ENCODE data around the gene BAAT.

DNA sequence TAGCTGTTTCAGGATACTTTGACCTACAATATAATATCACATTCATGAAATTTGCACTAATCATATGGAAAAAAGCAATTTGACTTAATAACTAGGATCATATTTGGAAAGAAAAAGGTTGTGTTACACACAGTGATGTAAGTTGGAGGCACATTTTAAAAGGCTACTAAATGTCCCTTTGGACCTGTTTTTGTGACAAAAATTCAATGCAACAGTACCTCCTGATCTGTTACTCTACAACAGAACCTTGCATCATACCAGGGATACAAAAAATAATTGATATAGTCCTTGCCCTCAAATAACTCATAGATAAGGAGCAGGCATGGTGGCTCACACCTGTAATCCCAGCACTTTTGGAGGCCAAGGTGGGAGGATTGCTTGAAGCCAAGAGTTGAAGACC is 67.1 kb downstream of the BAAT start:
- TF ChIP-seq EP300 (IDR thresholded peaks at IDR 0.05; ENCODE audit: low read length) (no peak), JUND (IDR thresholded peaks at IDR 0.05; ENCODE audit: borderline replicate concordance, low read depth, low read length) (no peak), JUND (tag; IDR thresholded peaks at IDR 0.05; ENCODE audit: borderline replicate concordance, low read depth, low read length) (no peak), ILK (tag; IDR thresholded peaks at IDR 0.05; ENCODE audit: borderline replicate concordance, low read depth) (no peak), PHF21A (IDR thresholded peaks at IDR 0.05; ENCODE audit: borderline replicate concordance, low read depth) (no peak), ZSCAN32 (CRISPR knock-in tag; IDR thresholded peaks at IDR 0.05) (no peak), ZNF263 (CRISPR knock-in tag; IDR thresholded peaks at IDR 0.05; ENCODE audit: borderline replicate concordance) (no peak), ATF4 (CRISPR knock-in tag; IDR thresholded peaks at IDR 0.05) (no peak), POLR2A (conservative IDR thresholded peaks at IDR 0.05) (no peak), TEAD4 (IDR thresholded peaks at IDR 0.05; ENCODE audit: low read length) (no peak), TEAD4 (CRISPR knock-in tag; IDR thresholded peaks at IDR 0.05; ENCODE audit: borderline replicate concordance) (no peak), POLR2AphosphoS5 (IDR thresholded peaks at IDR 0.05; ENCODE audit: control insufficient read depth, insufficient read depth, low read depth, low read length) (no peak), ZNF324 (CRISPR knock-in tag; IDR thresholded peaks at IDR 0.05) (no peak), CHD1 (IDR thresholded peaks at IDR 0.05; ENCODE audit: low read length) (no peak), TSHZ1 (CRISPR knock-in tag; IDR thresholded peaks at IDR 0.05) (no peak)
- TF ChIP-seq, protein P1, sequence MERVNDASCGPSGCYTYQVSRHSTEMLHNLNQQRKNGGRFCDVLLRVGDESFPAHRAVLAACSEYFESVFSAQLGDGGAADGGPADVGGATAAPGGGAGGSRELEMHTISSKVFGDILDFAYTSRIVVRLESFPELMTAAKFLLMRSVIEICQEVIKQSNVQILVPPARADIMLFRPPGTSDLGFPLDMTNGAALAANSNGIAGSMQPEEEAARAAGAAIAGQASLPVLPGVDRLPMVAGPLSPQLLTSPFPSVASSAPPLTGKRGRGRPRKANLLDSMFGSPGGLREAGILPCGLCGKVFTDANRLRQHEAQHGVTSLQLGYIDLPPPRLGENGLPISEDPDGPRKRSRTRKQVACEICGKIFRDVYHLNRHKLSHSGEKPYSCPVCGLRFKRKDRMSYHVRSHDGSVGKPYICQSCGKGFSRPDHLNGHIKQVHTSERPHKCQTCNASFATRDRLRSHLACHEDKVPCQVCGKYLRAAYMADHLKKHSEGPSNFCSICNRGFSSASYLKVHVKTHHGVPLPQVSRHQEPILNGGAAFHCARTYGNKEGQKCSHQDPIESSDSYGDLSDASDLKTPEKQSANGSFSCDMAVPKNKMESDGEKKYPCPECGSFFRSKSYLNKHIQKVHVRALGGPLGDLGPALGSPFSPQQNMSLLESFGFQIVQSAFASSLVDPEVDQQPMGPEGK (CRISPR knock-in tag; IDR thresholded peaks at IDR 0.05; ENCODE audit: borderline replicate concordance) = no peak

Measured in K562 (cell line).